Hematopoietic multipotent progenitor cell treated with erythropoietin and hydrocortisone succinate and interleukin-3 and kit ligand, for 4 days (in vitro differentiated cells): Measurements from ENCODE around the gene TAAR5.
A peak's percentile ranks its signal among the peaks of the same experiment; 100 is the strongest.
"Not testable (repeated sequence)": the region's sequence is repeated elsewhere in the genome, so short reads cannot be mapped to it uniquely, and the experiment has no call there.

Experiments used
- DNase-seq: peaks from one replicate; pipeline ENCODE4 v3.0.0-alpha.2; 2015

Gene TAAR5, protein sequence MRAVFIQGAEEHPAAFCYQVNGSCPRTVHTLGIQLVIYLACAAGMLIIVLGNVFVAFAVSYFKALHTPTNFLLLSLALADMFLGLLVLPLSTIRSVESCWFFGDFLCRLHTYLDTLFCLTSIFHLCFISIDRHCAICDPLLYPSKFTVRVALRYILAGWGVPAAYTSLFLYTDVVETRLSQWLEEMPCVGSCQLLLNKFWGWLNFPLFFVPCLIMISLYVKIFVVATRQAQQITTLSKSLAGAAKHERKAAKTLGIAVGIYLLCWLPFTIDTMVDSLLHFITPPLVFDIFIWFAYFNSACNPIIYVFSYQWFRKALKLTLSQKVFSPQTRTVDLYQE

DNA sequence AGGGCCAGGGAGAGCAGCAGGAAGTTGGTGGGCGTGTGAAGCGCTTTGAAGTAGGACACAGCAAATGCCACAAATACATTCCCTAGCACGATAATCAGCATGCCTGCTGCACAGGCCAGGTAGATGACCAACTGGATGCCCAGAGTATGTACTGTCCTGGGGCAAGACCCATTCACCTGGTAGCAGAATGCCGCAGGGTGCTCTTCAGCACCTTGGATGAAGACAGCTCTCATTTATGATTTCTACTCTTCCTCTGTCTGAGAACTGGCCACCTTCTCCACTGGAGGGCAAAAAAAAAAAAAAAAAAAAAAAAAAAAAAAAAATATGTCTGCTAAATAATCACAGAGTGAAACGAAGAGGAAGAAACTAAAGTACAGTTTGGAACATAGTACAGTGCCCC lies at the start of gene TAAR5:
TAAR5 (minus strand) TSS at position 288 of the 400 bp plus-strand sequence; CDS start at position 233, 55 bp downstream.
- DNase-seq, result no peak

DNA sequence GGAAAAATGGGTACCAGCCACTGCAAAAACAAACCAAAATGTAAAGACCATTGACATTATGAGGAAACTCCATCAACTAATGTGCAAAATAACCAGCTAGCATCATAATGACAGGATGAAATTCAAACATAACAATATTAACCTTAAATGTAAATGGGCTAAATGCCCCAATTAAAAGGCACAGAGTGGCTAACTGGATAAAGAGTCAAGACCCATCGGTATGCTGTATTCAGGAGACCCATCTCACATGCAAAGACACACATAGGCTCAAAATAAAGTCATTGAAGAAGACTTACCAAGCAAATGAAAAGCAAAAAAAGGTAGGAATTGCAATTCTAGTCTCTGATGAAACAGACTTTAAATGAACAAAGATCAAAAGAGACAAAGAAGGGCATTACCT lies 47.6 kb upstream of the TAAR5 start:
- DNase-seq, result not testable (repeated sequence)

DNA sequence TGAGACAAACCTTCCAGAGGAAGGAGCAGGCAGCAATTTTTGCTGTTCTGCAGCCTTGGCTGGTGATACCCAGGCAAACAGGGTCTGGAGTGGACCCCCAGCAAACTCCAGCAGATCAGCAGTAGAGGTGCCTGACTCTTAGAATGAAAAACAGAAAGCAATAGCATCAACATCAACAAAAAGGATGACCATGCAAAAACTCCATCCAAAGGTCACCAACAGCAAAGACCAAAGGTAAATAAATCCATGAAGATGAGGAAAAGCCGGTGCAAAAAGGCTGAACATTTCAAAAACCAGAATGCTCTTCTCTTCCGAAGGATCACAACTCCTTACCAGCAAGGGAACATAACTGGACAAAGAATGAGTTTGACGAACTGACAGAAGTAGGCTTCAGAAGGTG lies 46.4 kb upstream of the TAAR5 start:
- DNase-seq, result not testable (repeated sequence)

DNA sequence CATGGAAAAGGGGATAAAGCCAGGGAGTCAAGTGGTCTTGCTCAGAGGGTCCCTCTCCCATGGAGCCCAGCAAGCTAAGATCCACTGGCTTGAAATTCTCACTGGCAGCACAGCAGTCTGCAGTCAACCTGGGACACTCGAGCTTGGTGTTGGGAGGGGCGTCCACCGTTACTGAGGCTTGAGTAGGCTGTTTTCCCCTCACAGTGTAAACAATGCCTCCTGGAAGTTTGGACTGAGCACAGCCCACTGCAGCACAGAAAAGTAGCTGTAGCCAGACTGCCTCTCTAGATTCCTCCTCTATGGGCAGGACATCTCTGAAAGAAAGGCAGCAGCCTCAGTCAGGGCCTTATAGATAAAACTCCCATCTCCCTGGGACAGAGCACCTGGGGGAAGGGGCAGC lies 45.7 kb upstream of the TAAR5 start:
- DNase-seq, result not testable (repeated sequence)

DNA sequence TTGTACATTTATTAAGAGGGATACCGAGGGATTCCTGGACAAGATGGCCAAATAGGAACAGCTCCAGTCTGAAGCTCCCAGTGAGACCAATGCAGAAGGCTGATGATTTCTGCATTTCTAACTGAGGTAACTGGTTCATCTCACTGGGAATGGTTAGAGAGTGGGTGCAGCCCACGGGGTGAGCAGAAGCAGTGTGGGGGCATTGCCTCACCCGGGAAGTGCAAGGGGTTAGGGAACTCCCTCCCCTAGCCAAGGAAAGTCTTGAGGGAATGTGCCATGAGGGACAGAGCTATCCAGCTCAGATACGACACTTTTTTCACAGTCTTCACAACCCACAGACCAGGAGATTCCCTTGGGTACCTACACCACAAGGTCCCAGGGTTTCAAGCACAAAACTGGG lies 45.3 kb upstream of the TAAR5 start:
- DNase-seq, result no peak

DNA sequence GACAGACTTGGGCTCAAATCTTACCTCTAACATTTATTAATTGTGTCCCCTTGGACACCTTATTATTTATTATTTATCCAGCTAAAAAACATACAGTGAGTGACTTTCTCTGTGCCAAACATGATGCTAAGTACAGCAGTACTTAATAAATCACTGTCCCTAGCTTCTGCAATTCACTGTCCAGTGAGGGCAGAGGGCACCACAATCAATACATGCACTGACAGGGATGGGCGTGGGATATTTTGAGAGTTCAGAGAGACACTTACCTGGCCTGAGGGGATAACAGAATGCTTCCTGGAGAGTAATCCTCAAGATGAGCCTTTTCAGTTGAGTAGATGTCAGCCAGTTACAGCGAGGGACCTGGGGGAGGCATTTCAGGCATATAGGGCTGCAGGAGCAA lies 43.8 kb upstream of the TAAR5 start:
- no peak for DNase-seq

DNA sequence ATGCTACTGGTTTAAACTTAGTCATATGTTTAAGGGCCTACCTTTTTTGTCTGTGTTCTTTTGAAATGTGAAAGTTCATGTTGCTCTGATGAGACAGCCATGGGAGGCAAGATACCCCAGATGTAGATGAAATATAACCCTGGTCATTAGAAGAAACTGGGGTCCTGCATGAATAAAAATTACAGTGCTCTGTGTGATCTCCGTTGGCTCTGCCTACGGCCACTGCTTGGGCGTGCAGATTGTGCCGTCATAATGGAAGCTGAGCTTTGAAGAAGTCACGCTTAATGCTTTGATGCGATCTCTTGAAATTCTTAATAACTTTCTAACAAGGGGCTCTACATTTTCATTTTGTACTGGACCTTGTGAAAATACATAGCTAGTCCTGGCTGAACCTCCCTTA lies 34.6 kb upstream of the TAAR5 start, which contains the start of gene TAAR2:
TAAR2 (minus strand) TSS at position 101 of the 400 bp plus-strand sequence; CDS start at position 101, 0 bp downstream.
- no peak for DNase-seq

DNA sequence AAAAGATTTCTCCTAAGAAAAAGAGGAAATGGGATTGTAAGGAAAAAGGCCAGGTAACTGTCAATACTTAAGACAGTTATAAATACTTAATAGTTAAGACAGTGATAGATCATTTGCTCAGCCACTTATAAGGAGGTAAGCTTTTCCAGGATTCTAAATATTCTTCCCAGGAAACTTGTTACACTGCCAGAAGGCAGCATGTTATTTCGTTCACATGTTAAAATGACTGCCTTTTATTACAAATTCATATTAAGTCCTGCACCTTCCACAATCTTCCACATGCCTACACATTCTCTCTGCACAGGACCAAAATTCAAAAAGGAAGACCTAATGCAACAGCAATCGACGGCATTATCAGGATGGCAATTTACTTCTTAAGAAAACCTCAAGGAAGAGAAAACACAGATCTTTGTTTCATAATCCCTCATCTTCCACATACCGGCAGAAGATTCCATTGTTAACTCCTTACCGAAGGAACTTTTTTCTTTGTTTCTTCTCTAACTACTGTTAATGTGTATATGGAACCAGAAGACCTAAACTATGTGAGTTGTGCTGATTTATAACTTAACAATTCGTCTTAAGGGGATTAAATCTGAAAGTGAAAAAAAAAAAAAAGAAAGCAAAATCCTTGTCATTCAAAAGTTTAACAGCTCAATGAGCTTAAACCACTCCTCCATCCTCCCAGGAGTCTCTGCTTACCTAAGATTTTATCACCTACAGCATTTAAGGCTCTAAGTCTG lies 33.7 kb upstream of the TAAR5 start:
- no peak for DNase-seq

DNA sequence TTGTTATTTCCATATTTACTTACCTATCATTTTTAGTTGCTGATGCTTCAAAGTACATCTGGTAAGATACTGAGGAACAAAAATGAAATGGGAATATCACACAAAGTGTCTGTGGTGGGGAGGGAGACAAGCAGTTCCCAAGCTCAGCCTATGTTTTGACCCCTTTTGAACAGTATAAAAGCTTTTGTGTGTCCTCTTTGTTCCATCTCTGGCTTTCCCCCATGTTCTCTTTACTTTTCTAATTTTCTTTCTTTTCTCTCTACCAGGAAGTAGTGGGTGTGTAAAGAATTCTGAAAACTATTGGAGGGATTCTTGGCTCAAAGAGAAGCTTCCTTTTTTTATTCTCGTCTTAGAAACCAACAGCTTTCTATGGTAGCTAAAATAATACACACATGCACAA lies 27.1 kb upstream of the TAAR5 start:
- DNase-seq, result no peak

DNA sequence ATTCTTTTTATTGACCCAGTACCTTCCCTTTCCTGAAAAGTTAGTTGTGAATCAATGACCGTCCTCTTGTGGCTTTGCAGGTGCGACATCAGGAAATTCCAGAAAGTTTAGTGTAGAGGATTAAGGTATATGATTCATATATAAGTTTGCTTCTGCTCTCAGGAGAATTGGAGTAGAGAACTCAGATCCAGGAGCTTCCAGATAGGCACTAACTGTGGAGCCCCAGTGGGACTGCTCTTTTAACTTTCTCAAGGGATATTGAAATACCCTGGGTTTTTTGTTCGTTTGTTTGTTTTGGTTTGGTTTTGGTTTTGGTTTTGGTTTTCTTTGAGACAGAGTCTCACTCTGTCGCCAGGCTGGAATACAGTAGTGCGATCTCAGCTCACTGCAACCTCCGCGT lies 25.0 kb upstream of the TAAR5 start:
- no peak for DNase-seq

DNA sequence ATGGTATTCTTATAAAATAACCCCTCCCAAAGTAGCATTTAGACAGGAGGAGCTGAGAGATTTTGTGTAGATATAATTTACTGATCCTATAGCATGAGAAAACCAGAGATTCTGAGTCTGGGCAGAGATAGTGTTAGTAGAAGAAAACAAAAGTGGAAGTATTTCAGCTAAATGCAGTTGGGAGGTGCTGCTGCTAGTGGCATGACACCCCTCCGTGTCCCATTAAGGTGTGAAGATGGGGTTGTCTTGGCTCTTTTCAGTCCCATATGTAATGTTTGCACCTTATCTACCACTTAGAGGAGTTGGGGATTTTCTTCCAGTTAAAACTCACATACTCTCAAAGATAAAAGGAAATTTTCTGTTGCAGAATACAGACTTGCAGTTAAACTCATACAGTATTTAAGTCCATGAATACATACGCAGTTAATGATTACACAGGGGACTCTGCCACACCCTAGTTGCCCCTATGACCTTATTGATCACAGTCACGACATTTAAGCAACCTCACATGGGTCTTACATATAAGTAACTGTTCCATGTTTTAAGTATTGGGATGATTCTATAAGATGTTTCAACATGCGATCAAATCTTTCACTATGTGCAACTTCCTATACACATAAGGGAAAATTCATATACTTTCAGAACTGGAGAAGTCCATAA lies 23.0 kb upstream of the TAAR5 start:
- DNase-seq, result no peak

DNA sequence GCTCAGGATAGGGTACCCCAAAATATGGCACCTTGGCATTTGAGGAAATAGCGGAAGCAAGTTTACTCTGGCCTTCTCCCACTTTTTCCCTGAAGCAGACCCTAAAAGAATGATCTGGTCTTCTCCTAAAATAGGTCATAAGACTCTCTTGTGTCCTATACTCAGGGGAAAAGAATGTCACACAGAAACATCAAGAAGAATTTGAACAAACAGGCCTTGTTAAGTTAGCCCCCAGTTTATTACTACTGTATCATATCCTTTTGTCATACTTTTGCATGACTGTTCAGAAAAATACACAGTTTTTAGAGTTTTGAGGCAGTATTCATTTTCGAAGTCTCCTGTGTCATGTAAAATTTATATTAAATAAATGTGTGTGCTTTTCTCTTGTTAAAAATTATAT lies 22.1 kb upstream of the TAAR5 start:
- DNase-seq, result no peak

DNA sequence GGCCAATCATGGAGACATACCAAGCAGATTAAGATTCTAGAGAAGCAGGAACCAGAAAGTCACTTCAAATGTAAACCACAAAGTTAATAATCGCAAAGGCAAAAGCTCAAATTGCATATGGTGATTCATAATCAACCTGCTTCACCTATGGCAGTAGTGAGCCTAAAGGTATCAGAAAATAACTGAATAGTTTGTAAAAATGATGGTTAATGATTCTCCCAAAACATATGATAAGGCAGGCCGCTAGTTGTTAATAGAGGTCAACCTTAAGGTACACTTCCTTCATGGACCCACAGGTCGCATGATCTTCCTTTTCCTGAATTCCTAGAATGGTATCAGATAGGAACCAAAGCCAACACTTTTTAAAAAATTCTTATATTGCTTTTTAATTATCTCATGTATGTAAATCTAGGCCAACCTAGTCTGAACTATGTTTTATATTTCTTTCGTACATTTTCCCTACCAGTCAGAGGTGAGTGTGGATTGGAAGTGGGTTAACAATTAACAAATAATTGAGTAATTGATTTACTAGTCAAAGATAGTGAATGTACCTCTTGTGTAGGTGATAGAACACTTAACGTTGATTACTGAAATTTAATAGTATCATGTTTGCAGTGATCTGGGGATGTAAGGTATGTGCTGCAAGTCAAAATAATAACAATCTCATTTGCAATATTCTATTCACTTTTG lies 18.1 kb upstream of the TAAR5 start:
- no peak for DNase-seq

DNA sequence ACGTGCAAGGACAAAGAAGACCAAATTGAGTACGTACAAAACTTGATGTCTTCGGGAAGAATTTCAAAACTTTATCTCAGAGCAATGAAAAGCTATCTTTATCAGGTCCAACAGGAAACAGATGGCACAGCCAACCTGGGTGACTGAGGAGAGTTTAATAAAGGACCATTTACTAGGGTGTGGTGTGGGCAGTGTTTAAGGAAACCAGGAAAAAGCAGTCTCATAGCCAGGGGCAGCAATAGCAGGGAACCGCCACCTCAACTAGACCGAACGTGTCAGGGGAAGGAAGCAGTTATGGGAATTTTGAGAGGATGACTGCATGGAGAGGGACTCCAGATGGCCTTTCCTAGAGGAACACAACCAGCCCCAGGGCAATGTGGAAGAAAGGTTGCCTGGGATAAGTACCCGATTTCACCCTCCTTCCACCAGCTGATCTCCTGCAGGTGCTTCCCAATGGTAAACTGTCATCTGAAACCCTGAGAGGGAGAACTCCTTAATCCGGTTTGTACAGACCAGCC lies 15.2 kb upstream of the TAAR5 start:
- peak; percentile 13 for DNase-seq

DNA sequence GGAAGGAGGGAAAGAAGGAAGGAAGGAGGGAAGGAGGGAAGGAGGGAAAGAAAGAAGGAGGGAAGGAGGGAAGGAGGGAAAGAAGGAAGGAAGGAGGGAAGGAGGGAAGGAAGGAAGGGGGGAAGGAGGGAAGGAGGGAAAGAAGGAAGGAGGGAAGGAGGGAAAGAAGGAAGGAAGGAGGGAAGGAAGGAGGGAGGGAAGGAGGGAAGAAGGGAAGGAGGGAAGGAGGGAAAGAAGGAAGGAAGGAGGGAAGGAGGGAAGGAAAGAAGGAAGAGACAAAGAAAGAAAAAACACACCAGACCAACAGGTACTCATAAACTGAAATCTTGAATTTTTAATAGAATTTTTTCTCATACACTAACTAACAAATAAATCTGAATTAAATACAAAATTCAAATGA lies 11.4 kb upstream of the TAAR5 start:
- DNase-seq, result not testable (repeated sequence)

DNA sequence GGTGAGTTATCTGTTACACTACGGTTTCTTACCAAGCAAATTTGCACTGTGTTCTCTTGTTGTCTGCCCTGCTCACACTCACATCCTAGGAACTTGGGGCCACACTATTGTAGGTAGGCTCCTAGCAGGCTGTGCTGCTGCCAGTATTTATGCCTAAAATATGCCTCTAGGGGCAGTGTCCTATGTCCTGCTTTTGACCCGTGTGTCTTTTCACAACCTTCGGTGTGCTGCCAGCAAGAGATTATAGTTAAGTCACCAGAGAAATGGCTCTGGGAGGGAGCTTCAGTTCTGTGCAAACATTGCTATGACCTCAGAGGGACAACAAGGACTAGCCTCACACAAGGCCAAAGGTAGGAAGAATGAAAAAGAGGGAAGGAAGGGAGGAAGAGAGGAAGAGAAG lies 8.9 kb upstream of the TAAR5 start:
- peak; percentile 50 for DNase-seq

DNA sequence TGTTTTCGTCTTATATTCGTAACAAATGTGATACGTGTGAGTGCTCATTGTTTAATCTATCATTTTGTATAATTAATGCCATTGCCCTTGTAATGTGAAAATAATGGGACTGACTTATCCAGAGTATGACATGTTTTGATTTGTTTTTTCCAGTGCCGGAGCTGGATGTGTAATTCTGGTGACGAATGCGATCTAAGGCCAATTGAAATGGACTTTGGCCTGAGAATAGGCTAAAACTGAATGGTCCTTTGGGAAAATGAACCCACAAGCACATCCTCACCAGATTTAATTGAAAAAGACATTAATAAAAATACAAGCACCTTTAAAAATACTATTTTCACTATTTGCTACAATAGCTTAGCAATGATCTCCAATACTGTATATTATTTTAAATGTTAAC lies 6.7 kb upstream of the TAAR5 start:
- no peak for DNase-seq

DNA sequence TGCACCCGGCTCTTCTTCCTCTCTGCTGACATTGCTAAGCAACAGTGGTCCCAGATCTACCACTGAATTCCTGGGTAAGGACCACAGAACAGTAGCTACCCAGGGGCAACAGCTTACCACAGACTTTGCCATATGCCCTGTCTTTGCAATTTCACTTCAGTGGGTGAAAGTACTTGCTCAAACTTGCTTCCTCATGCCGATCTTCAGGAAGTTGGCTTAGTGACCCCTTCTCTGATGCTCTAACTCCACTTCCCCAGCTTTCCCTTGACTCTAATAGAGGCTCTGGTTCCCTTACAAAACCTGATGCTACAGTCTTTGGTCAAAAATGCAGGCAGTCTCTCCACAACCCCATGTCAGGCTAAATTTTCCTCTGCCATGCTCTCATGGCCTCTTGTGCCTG lies 3.3 kb upstream of the TAAR5 start:
- peak; percentile 22 for DNase-seq

DNA sequence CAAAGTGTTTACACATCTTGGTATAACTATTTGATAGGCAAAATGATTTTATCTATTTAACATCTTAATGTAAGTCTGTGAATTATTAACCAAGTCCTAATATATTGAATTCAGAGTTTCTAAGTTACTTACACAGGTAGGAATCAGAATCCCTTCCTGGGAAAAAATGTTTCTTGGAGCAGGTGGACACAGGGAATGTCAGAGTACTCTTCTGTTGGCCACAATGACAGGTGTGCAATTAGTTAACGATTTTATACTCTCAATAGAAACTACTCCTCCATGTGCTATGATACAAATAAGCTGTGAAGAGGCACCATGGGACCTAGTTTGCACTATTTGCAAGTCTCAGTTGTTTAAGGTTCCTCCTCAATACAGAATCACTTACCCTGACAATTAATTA lies 821 bp upstream of the TAAR5 start:
- DNase-seq, result no peak

DNA sequence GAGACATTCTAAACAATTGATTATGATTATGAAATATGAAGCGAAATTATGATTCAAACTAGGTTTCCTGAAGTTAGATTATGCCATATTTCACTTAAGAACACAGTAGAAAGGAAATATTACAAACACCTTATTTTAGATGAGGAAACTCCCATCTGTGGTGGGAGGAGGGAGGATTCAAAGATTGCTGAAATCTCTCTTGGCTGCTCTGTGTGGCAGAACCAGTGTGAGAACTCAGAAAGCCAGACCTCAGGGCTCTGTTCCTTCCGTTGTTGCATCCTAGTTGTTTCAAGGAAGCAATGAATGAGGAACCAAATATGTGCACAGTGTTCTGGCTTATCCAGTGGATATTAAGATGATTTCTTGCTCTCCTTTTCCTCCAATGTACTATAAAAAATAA lies 2.1 kb downstream of the TAAR5 start:
- DNase-seq, result peak; percentile 13

DNA sequence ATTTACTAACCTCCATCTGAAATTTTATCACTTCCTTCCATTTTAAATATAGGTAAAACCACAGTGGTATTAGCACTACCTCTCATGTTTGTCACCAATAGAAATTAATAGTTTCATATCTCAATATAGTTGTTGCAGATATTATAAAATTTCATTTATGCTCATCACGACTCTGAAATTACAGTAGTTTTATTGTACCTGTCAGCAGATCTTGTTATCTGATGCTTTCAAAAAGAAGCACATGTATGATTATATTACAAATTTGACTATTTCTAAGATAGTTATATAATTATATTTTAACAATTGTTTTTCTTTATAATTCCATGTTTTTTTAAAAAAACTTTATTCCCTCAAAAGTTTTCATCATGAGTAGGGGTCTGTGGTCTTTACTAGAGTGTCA lies 4.8 kb downstream of the TAAR5 start:
- DNase-seq, result no peak

DNA sequence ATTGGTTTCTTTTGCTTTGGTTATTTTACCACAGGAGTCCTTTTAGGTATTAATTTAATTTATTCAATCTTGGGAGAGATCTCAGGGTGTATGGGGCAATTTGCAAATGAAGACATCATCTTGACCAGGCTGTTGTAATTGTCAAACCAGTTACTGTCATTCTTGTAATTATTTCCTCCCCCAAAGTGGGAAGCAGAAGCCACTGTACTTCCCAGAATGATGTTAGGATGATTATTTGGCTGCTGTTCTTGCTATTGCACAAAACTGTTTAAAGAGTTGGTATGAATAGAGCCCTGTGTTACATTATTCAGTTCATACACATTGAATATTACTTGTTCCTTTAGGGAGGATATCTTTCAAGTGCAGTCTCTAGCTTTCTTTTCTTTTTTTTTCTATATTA lies 17.8 kb downstream of the TAAR5 start:
- DNase-seq, result no peak

DNA sequence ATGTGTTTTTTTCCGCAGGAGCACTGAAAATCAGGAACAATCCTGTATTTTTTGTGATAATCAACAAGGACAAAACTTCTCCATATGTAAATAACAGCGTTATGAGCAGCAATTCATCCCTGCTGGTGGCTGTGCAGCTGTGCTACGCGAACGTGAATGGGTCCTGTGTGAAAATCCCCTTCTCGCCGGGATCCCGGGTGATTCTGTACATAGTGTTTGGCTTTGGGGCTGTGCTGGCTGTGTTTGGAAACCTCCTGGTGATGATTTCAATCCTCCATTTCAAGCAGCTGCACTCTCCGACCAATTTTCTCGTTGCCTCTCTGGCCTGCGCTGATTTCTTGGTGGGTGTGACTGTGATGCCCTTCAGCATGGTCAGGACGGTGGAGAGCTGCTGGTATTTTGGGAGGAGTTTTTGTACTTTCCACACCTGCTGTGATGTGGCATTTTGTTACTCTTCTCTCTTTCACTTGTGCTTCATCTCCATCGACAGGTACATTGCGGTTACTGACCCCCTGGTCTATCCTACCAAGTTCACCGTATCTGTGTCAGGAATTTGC lies 19.2 kb downstream of the TAAR5 start, which contains the start of gene TAAR6:
TAAR6 (plus strand) TSS at position 102 of the 557 bp plus-strand sequence; CDS start at position 102, 0 bp downstream.
- DNase-seq, result no peak
